GM21737 (cell line): ENCODE measurements around the gene HTRA2.

Experiments used
- ATAC-seq: cut with Tn5 transposase; IDR thresholded peaks from one replicate; pipeline ENCODE4 v1.9.1; 2021; ENCODE audit warnings: mild to moderate bottlenecking, moderate library complexity; ENCODE audit not compliant: unreplicated experiment

HTRA2 gene

DNA sequence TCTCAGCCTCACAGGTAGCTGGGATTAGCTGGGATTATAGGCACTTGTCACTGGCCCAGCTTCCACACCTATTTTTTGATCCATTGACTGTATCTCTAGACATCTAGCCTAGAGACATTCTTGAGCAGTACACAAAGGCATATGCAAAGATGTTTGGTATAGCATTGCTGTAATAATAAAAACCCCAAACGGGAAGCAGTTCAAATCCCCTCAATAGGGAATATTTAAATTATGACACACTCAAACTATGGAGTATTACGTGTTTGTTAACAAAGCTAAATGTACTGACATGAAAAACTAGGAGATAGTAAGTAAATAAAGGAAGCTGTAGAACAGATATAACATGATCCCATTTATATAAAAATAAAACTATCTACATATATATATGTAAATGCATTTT, 52.5 kb downstream of the HTRA2 start:
- no peak for ATAC-seq
